Neural cell (in vitro differentiated cells): Measurements from ENCODE around the gene TAP1. TPM values are rescaled to one million over a fixed set of nuclear protein-coding genes. Genes with fewer than 3 reads are reported as not detected.

ENCODE experiments used
- H2AFZ ChIP-seq: fragments of 200-600, 300-800 bp; sonication (generic), shearing (Covaris generic); 2 replicates; pipeline ENCODE4 v1.6.0; 2014; ENCODE audit warnings: low read depth, mild to moderate bottlenecking, antibody characterized with exemption, low read length, moderate library complexity
- H3F3A ChIP-seq: fragments of 200-600 bp; shearing (Covaris generic); 2 replicates; pipeline ENCODE4 v1.6.1; 2016; ENCODE audit warnings: mild to moderate bottlenecking, moderate library complexity, mixed read lengths, antibody characterized with exemption, low read length; ENCODE audit not compliant: insufficient read depth, poor library complexity, severe bottlenecking
- H3K27ac ChIP-seq: fragments of 200-600, 300-800 bp; sonication (generic), shearing (Covaris generic); 2 replicates; pipeline ENCODE4 v1.5.1; 2014; ENCODE audit warnings: mild to moderate bottlenecking, low read length, moderate library complexity
- H3K27me3 ChIP-seq: fragments of 300-800, 200-600 bp; sonication (generic), shearing (Covaris generic); 2 replicates; pipeline ENCODE4 v1.6.0; 2014; ENCODE audit warnings: mild to moderate bottlenecking, low read depth, low read length, moderate library complexity; ENCODE audit not compliant: insufficient read depth
- H3K36me3 ChIP-seq: fragments of 300-800, 200-600 bp; sonication (generic), shearing (Covaris generic); 2 replicates; pipeline ENCODE4 v1.5.1; 2014; ENCODE audit warnings: mild to moderate bottlenecking, antibody characterized with exemption, low read length, moderate library complexity; ENCODE audit not compliant: insufficient read depth
- H3K4me2 ChIP-seq: fragments of 300-800, 200-600 bp; sonication (generic), shearing (Covaris generic); 2 replicates; pipeline ENCODE4 v1.6.0; 2014; ENCODE audit warnings: mild to moderate bottlenecking, low read length
- H3K4me3 ChIP-seq: fragments of 300-800, 200-600 bp; sonication (generic), shearing (Covaris generic); 2 replicates; pipeline ENCODE4 v1.5.1; 2014; ENCODE audit warnings: mild to moderate bottlenecking, low read length, moderate library complexity
- H3K79me2 ChIP-seq: fragments of 200-600 bp; shearing (Covaris generic); replicated peaks from 2 replicates; pipeline ENCODE4 v1.6.0; 2014; ENCODE audit warnings: mild to moderate bottlenecking, low read length, moderate library complexity; ENCODE audit not compliant: insufficient read depth
- H3K9ac ChIP-seq: fragments of 300-800, 200-600 bp; sonication (generic), shearing (Covaris generic); 2 replicates; pipeline ENCODE4 v1.6.1; 2016; ENCODE audit warnings: mild to moderate bottlenecking, low read length, mixed read lengths
- H3K9me2 ChIP-seq: fragments of 200-600 bp; shearing (Covaris generic); 2 replicates; pipeline ENCODE4 v1.6.1; 2016; ENCODE audit warnings: mild to moderate bottlenecking, low read length, mixed read lengths; ENCODE audit not compliant: insufficient read depth
- H3K9me3 ChIP-seq: fragments of 200-600, 300-800 bp; sonication (generic), shearing (Covaris generic); 2 replicates; pipeline ENCODE4 v1.6.1; 2016; ENCODE audit warnings: mild to moderate bottlenecking, mixed run types, low read length, moderate library complexity, mixed read lengths
- H4K20me1 ChIP-seq: fragments of 200-600 bp; shearing (Covaris generic); 2 replicates; pipeline ENCODE4 v1.6.1; 2016; ENCODE audit warnings: mild to moderate bottlenecking, mixed run types; ENCODE audit not compliant: insufficient read depth
- EP300 ChIP-seq: fragments of 450-650 bp; conservative IDR thresholded peaks from 2 replicates; pipeline ENCODE4 v1.6.1; 2014; ENCODE audit warnings: antibody characterized with exemption, mild to moderate bottlenecking, moderate library complexity; ENCODE audit not compliant: poor library complexity, severe bottlenecking
- EZH2 ChIP-seq: fragments of 200-600, 300-800 bp; shearing (Covaris generic), sonication (generic); IDR thresholded peaks from 2 replicates; pipeline ENCODE4 v1.6.1; 2014; ENCODE audit warnings: antibody characterized with exemption, low read length, borderline replicate concordance, mild to moderate bottlenecking; ENCODE audit not compliant: insufficient read depth, poor library complexity, severe bottlenecking
- MXI1 ChIP-seq: fragments of 450-650 bp; conservative IDR thresholded peaks from 2 replicates; pipeline ENCODE4 v1.6.1; 2014; ENCODE audit warnings: antibody characterized with exemption, mild to moderate bottlenecking; ENCODE audit not compliant: poor library complexity, severe bottlenecking
- POLR2AphosphoS5 ChIP-seq: IDR thresholded peaks from 2 replicates; pipeline ENCODE4 v1.6.1; 2012
- RAD21 ChIP-seq: fragments of 450-650 bp; conservative IDR thresholded peaks from 2 replicates; pipeline ENCODE4 v1.6.1; 2014; ENCODE audit warnings: antibody characterized with exemption, mild to moderate bottlenecking, moderate library complexity
- SMC3 ChIP-seq: fragments of 450-650 bp; conservative IDR thresholded peaks from 2 replicates; pipeline ENCODE4 v1.6.1; 2014; ENCODE audit warnings: antibody characterized with exemption, mild to moderate bottlenecking, moderate library complexity; ENCODE audit not compliant: poor library complexity
- TAF1 ChIP-seq: IDR thresholded peaks from 2 replicates; pipeline ENCODE4 v1.6.1; 2012; ENCODE audit warnings: low read depth
- polyA minus RNA-seq: library from RNA; depleted of rRNA, polyadenylated mRNA; stranded (reverse); fragments of >200 nt; gene quantifications from 2 replicates; pipeline ENCODE4 v1.2.3, GENCODE V29; 2014
- polyA plus RNA-seq: library from polyadenylated mRNA; depleted of rRNA; stranded (reverse); fragments of >200 nt; gene quantifications from 2 replicates; pipeline ENCODE4 v1.2.3, GENCODE V29; 2014
- TF ChIP-seq, protein P1 (sequence below): IDR thresholded peaks from 2 replicates; pipeline ENCODE4 v1.6.1; 2012; ENCODE audit warnings: borderline replicate concordance
- TF ChIP-seq, protein P2 (sequence below): fragments of 450-650 bp; IDR thresholded peaks from 2 replicates; pipeline ENCODE4 v1.5.1; 2014; ENCODE audit warnings: antibody characterized with exemption, mild to moderate bottlenecking, moderate library complexity; ENCODE audit not compliant: poor library complexity, severe bottlenecking

The TAP1 gene, protein sequence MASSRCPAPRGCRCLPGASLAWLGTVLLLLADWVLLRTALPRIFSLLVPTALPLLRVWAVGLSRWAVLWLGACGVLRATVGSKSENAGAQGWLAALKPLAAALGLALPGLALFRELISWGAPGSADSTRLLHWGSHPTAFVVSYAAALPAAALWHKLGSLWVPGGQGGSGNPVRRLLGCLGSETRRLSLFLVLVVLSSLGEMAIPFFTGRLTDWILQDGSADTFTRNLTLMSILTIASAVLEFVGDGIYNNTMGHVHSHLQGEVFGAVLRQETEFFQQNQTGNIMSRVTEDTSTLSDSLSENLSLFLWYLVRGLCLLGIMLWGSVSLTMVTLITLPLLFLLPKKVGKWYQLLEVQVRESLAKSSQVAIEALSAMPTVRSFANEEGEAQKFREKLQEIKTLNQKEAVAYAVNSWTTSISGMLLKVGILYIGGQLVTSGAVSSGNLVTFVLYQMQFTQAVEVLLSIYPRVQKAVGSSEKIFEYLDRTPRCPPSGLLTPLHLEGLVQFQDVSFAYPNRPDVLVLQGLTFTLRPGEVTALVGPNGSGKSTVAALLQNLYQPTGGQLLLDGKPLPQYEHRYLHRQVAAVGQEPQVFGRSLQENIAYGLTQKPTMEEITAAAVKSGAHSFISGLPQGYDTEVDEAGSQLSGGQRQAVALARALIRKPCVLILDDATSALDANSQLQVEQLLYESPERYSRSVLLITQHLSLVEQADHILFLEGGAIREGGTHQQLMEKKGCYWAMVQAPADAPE
- polyA plus RNA-seq: not detected in 2 replicates
- polyA minus RNA-seq: not detected in 2 replicates

DNA sequence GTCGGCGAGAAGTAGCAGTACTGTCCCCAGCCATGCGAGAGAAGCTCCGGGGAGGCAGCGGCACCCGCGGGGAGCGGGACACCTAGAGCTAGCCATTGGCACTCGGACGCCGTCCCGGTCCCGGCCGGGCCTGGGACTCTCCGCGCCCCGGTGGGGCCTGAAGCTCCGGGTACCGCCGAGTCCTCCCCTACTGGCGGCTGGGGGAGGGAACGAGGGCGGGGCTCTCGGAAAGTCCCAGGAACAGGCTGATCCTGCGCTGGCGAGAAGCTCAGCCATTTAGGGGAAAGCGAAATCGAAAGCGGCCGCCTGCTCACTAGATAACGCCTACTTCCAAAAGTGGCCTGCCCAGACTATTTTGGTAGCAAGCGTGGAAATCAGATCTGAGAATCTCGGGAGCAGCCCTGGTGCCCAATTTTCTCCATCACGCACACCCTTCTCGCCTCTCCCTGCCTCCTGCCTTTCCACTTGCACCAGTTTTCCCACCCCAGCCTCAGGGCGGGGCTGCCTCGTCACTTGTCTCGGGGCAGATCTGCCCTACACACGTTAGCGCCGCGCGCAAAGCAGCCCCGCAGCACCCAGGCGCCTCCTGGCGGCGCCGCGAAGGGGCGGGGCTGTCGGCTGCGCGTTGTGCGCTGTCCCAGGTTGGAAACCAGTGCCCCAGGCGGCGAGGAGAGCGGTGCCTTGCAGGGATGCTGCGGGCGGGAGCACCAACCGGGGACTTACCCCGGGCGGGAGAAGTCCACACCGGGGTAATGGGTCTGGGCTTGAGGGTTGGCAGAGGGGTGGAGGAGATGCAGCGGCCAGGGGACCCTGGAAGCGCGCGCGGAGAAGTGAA, at the start of gene TAP1, which contains the start of gene PSMB9:
Gene TAP1, minus strand, starts transcription at position 164 of the 835 bp plus-strand sequence. Its CDS starts 68 bp downstream, at position 96.
Gene PSMB9, plus strand, starts transcription at position 652 of the 835 bp plus-strand sequence. Its CDS starts 38 bp downstream, at position 690.
- peak; percentile 31 for TF ChIP-seq MXI1
- TF ChIP-seq, protein P1, sequence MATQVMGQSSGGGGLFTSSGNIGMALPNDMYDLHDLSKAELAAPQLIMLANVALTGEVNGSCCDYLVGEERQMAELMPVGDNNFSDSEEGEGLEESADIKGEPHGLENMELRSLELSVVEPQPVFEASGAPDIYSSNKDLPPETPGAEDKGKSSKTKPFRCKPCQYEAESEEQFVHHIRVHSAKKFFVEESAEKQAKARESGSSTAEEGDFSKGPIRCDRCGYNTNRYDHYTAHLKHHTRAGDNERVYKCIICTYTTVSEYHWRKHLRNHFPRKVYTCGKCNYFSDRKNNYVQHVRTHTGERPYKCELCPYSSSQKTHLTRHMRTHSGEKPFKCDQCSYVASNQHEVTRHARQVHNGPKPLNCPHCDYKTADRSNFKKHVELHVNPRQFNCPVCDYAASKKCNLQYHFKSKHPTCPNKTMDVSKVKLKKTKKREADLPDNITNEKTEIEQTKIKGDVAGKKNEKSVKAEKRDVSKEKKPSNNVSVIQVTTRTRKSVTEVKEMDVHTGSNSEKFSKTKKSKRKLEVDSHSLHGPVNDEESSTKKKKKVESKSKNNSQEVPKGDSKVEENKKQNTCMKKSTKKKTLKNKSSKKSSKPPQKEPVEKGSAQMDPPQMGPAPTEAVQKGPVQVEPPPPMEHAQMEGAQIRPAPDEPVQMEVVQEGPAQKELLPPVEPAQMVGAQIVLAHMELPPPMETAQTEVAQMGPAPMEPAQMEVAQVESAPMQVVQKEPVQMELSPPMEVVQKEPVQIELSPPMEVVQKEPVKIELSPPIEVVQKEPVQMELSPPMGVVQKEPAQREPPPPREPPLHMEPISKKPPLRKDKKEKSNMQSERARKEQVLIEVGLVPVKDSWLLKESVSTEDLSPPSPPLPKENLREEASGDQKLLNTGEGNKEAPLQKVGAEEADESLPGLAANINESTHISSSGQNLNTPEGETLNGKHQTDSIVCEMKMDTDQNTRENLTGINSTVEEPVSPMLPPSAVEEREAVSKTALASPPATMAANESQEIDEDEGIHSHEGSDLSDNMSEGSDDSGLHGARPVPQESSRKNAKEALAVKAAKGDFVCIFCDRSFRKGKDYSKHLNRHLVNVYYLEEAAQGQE: no peak
- no peak for TF ChIP-seq POLR2AphosphoS5
- TF ChIP-seq EZH2: no peak
- TF ChIP-seq, protein P2, sequence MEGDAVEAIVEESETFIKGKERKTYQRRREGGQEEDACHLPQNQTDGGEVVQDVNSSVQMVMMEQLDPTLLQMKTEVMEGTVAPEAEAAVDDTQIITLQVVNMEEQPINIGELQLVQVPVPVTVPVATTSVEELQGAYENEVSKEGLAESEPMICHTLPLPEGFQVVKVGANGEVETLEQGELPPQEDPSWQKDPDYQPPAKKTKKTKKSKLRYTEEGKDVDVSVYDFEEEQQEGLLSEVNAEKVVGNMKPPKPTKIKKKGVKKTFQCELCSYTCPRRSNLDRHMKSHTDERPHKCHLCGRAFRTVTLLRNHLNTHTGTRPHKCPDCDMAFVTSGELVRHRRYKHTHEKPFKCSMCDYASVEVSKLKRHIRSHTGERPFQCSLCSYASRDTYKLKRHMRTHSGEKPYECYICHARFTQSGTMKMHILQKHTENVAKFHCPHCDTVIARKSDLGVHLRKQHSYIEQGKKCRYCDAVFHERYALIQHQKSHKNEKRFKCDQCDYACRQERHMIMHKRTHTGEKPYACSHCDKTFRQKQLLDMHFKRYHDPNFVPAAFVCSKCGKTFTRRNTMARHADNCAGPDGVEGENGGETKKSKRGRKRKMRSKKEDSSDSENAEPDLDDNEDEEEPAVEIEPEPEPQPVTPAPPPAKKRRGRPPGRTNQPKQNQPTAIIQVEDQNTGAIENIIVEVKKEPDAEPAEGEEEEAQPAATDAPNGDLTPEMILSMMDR: peak; percentile 84
- peak; percentile 77 for TF ChIP-seq SMC3
- TF ChIP-seq RAD21: peak; percentile 60
- TF ChIP-seq TAF1: no peak
- no peak for TF ChIP-seq EP300
- no peaks in the 10 kb centered on the region for H3K9me2 ChIP-seq
- peak within 1 kb of the TSS; percentile 45 for H2AFZ ChIP-seq
- no peaks in the 10 kb centered on the region for H3K36me3 ChIP-seq
- H3F3A ChIP-seq: no peaks in the 10 kb centered on the region
- no peak within 1 kb of the TSS for H3K27ac ChIP-seq
- H3K4me3 ChIP-seq: peak within 1 kb of the TSS; percentile 71
- H3K27me3 ChIP-seq: peaks cover 70% of the 10 kb centered on the region
- H3K9ac ChIP-seq: peak within 1 kb of the TSS; percentile 20
- H3K9me3 ChIP-seq: no peaks in the 10 kb centered on the region
- peak within 1 kb of the TSS; percentile 68 for H3K4me2 ChIP-seq
- no peaks in the 10 kb centered on the region for H3K79me2 ChIP-seq
- H4K20me1 ChIP-seq: no peaks in the 10 kb centered on the region

DNA sequence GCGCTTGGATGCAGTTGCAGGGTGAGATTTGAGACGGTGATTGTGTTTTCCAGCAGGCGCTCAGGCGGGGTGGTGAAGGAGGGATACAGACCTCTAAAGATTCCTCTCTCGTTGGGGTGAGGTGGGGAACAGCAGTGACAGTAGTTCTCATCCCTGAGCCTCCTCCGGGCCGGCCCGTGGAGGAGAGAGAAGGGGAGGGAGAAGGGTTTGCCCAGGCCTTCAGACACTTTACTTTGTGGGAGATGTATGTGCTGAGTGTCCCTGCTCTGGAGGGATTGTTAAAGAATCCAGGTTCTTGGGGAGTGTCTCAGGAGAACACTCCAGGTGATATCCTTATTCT, 41.5 kb upstream of the TAP1 start:
- Histone ChIP-seq H3K9me3 (no peaks in the 10 kb centered on the region), H3K27me3 (no peaks in the 10 kb centered on the region), H3K9me2 (no peaks in the 10 kb centered on the region), H3K27ac (peak overlapping the region; percentile 89), H3F3A (no peaks in the 10 kb centered on the region), H3K4me3 (peak overlapping the region; percentile 71), H2AFZ (peak overlapping the region; percentile 63), H3K79me2 (peaks cover 33% of the 10 kb centered on the region), H3K36me3 (no peaks in the 10 kb centered on the region), H3K9ac (peak overlapping the region; percentile 84), H3K4me2 (peak overlapping the region; percentile 69), H4K20me1 (no peaks in the 10 kb centered on the region)
- TF ChIP-seq SMC3: no peak
- TF ChIP-seq, protein P2: peak; percentile 32
- TF ChIP-seq RAD21: peak; percentile 0
- TF ChIP-seq EP300: no peak
